AG08395 (cell line): ENCODE results near the gene DNAJC4.

Experiments
- DNase-seq: peaks from one replicate; pipeline ENCODE4 v3.0.0; 2012; ENCODE audit warnings: mixed read lengths, low spot score

DNAJC4 gene

DNA sequence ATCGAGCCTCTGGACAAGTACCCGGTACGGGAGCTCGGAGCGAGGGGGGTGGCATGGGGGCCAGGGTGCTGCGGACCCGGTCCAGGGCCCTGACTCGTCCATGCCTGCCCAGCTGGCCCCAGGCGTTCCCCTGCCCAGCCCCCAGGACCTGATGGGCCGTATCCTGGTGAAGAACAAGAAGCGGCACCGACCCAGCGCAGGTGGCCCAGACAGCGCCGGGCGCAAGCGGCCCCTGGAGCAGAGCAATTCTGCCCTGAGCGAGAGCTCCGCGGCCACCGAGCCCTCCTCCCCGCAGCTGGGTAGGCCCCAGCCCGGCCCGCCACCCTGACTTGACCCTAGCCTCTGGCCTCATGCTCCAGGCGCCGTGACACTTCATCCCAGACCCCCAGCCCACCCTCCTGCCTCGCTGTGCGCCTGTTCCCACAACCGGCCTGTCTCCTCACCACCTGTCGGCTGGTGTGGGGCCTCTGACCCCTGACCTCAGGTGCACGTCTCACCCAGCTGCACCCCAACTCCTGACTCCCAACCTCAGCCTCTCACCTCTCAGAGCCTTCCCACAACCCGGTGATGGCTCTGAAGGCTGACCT lies 28.7 kb downstream of the DNAJC4 start:
- DNase-seq: no peak

DNA sequence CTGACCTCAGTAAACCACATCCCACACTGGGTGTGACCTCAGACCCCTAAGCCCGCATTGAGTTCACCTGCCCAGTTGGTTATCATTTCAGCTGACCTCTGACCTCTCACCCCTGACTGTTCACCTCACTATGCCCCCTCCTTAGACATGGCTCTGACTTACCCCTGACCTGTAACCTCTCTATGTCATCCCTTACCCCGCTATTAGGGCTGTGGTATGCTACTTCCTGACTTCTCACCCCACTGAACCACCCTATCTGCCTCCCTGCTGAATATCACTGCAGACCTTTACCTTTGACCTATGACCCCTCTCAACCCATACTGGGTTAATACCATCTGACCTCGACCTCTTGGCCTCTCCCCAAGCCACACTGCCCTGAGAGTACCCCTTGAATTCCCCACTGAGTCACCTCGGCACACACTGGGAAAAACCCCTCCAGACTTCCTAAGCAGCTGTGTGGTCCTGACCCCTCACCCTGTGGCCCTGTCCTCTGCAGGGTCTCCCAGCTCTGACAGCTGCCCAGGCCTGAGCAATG lies 29.3 kb downstream of the DNAJC4 start:
- no peak for DNase-seq

- no peak for DNase-seq
Measured at GRCh38 chr11:64260147-64260708, 29.9 kb downstream of the DNAJC4 start.

GRCh38 chr11:64261556-64262080 lies 31.3 kb downstream of the DNAJC4 start:
- no peak for DNase-seq

GRCh38 chr11:64262271-64263002 lies 32.1 kb downstream of the DNAJC4 start:
- no peak for DNase-seq

- DNase-seq: peak; percentile 19
Measured at GRCh38 chr11:64263021-64263946, 32.9 kb downstream of the DNAJC4 start.

GRCh38 chr11:64263947-64264317 lies 33.6 kb downstream of the DNAJC4 start:
- DNase-seq: no peak

- DNase-seq: no peak
Measured at GRCh38 chr11:64264371-64264852, 34.1 kb downstream of the DNAJC4 start.

- DNase-seq: no peak
Measured at GRCh38 chr11:64265176-64266160, 35.1 kb downstream of the DNAJC4 start.

GRCh38 chr11:64266339-64266738 lies 36.0 kb downstream of the DNAJC4 start:
- DNase-seq: no peak

DNA sequence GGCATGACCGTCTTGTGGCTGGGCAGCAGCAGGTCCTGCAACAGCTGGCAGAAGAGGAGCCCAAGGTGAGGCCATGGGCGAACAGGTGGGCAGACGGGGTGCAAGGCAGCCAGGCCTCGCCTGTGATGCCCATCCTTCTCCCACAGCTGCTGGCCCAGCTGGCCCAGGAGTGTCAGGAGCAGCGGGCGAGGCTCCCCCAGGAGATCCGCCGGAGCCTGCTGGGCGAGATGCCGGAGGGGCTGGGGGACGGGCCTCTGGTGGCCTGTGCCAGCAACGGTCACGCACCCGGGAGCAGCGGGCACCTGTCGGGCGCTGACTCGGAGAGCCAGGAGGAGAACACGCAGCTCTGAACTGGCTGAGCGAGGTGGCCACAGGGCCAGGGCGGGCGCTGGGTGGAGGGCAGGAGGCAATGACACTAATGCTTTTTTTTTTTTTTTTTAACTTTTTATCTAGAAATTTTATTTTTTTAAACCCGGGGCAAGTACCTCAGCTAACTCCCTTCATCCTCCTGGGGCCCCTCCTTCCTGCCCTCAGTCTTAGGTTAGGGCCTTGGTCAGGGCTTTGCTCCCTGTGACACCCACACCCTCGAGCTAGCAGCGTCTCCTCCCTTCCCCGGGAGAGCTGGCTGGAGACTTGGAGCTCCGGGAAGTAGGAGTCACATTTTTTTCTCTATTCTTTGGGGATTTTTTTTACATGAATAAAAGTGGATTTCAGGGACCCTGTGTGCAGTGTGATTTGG lies 37.0 kb downstream of the DNAJC4 start:
- no peak for DNase-seq

GRCh38 chr11:64268025-64268892 lies 37.9 kb downstream of the DNAJC4 start:
- no peak for DNase-seq

DNA sequence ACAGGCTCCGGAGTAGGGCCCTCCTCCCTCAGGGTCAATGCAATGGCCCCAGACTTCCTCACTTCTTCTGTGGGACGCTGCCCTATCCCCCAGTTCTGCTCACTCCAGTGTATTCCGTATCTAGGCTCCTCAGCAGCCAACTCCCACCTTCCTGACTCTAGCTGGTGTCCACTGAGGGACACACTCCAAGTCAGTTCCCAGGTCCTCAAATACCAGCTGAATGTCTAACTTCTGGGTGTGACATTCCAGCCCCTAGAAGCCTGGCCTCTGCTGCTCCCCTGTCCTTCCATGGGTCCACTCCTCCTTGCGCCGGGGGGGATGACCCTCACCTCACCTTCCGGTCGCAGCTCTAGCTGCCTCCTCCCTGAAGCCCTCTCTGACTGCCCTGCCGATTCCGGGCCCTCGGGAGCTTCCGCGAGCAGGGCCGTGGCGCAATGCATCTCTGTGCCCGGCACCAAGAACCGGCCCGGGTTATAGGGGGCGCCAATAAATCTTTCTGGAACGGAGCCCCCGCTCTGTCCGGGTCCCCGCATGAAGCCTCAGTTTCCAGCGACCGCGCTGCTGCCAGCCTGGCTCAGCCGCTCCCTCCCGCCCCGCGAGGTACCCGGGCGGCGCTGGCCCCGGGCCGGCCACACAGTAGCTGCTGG lies 38.7 kb downstream of the DNAJC4 start:
- no peak for DNase-seq

DNA sequence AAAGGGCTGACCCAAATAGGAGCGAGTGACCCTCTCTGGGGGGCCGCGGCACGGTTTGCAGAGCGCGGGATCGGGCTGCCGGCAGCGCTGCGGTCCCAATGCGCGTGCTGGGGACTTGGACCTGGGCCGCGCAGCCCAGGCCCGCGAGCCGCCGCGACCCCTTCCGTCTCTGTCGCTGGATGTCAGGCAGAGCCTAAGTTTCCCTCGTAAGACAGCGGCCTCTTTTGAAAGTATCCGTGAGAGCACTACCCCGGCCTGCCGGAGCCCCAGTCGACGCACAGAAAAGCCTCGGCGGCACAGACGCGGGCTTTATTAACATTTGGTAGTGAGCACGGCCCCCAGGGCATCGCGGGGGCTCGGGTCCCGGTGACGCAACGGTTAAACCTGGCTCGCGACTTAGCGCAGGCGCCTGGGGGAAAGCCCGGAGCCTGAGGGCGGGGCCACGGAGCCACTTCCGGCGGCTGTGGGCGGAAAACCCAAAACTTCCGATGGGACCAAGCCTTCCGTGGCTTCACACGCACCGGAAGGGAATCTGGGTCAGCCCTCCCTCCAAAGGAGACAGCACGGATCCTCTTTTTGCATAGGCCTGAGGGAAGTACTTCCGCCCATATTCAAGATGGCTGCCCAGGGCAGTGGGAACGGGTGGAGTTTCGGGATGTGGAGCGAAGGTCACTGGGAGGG lies 39.3 kb downstream of the DNAJC4 start:
- DNase-seq: peak; percentile 95

GRCh38 chr11:64275031-64275800 lies 44.9 kb downstream of the DNAJC4 start:
- DNase-seq: no peak

DNA sequence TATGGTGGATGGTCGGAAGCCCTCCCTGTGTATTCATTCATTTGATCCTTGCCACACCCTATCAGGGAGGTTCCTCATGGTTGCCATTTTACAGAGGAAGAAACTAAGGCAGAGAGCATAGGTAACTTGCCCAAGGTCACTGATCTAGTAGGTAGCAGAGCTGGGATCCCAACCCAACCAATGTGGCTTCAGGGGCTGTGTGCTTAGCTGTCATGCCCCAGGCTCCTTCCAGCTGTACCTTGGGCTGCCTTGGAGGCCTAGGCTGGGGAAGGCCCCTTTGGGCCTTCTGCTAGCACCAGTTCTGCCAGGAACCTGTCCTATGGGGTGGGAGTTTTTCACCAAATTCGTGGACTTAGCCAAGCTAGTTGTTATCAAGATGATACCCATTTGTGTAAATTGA lies 45.5 kb downstream of the DNAJC4 start:
- DNase-seq: no peak
